NCI-H748 treated with DMSO at 0.1 percent for 48 hours (cell line): ENCODE data around the gene OSBPL2.

ENCODE experiments used
- DNase-seq: peaks from one replicate; lab custom pipeline; 2025; lab: John Stamatoyannopoulos, UW

The OSBPL2 gene

DNA sequence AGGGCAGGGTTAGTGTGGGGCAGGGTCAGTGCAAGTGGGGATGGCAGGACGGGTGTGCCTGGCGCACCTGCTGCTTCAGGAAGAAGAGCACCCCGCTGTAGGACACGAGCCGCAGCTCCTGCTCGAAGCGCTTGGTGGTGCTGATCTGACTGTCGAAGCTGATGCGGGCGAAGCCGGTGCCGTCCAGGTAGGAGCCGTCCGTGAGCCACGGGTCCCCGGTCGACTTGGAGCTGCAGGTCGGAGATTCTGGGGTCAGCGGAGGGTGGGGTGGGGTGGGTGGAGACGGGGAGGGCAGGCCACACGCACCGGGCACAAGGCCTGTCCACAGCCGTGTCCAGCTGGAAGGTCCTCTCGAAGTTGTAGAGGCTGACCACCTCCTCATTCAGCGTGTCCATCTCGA, 74.7 kb downstream of the OSBPL2 start:
- DNase-seq: no peak

DNA sequence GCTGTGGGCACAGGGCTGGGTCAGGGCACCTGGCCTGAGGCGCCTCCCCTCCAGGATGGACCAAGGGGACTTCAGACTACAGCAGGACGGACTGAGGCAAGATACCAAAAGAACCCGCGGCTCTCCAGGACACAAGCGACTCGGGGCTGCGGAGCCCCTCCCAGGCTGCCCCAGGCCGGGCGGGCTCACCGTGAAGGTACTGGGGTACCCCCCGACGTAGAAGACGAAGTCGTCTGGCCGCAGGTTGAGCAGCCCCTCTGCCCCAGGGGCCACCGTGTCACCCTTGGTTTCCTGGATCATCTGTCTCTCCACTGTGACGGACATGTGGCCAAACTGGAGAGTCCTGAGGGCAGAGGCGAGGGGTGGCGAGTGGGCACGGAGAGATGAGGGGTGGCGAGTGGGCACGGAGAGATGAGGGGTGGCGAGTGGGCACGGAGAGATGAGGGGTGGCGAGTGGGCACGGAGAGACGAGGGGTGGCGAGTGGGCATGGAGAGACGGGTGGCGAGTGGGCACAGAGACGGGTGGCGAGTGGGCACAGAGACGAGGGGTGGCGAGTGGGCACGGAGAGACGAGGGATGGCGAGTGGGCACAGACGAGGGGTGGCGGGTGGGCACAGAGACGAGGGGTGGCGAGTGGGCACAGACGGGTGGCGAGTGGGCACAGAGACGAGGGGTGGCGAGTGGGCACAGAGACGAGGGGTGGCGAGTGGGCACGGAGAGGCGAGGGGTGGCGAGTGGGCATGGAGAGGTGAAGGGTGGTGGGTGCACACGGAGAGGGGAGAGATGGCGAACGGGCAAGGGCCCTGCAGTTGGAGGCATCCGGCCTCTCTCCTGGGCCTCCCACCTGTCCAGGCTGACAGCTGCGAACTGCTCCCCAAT, 75.4 kb downstream of the OSBPL2 start:
- no peak for DNase-seq

DNA sequence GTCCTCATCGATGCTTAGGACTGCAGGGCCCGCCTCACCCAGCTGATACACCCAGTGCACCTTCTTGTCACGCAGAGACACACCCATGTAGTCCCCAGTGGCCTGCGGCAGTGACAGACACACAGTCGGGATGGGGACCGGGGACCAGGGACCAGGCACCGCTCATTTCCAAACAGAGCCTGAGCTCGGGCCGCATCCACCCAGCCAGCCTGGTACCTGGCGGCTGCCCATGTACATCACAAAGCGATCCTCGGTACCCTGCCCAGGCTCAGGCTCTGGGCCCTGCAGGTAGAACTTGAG, 76.0 kb downstream of the OSBPL2 start:
- DNase-seq: no peak

DNA sequence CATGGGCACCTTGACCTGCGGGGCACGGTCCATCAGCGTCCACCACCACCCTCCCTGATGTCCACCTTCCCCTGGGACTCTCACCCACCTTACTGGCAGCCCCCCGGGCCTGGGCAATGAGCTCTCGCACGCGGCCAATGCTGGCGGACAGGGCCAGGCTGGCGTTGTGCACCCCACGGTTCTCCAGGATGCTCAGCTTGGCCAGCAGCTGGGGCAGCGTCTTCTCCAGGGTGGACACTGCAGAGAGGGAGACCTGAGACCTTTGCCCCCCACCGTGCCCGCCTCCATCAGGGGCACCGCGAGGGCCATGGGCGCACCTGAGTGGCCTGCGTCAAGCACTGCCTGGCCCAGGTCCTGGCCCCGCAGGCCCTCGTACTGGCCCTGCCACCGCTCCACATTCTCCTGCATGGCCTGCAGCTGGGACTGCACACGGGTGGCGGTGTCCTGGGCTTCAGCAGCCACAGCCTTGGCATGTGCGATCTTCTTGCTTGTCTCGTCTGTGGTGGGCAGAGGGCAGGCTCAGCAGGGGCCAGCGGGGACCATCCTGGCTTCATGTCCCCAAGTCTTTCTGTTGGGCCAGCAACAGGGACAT, 76.5 kb downstream of the OSBPL2 start:
- no peak for DNase-seq

DNA sequence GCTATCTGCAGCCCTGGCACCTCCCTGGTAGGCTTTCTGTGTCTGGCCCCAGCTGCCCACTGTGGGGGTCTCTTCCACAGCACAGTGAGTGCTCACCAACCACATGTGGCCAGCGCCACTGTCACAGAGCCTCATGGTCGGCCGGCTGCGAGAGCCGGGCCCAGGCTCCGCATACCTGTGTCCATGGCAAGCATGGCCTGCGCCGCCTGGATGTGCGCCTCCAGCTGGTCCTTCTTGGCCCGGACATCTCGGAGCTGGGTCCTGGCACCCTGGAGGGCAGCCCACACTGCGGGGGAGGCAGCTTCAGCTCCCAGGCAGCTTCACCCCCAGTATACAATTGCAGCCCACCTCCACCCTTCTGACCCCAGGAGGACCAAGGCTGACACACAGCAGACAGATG, 77.5 kb downstream of the OSBPL2 start:
- DNase-seq: no peak

DNA sequence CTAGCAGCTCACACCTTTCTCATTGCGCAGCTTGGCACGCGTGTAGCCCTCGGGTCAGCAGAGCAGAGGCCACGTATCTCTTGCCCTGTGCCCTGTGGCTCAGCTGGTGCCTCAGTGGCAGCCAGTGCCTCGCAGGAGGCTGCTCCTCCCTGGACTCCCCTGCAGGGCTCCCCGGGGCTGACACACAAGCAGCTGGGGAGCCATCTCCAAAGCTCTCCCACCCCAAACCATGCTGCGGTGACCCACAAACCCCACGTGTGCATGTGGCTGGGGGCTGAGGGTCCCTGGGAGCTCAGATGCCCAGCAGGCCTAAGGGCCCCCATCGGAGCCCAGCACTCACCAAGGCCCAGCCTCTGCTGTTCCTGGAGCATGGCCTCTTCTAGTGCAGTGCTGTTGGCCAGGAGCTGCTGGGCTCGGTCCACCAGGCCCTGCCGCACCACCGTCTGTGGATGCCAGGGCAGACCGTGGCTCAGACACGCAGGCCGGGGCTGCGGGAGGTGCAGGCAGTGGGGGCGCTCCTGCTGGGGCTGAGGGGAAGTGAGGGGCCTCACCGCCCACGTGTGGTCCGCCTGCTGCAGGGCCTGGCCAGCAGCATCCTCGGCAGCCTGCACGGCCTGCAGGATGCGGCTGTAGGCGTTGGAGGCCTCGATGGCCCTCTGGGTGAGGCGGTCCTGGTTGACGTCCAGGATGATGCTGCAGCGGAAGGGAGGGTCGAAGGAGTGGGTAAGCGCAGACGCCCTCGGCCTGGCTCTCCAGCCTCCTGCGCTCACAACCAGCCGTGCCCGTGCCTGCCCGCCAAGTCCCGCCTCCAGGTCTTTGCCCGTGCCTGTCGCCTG, 78.2 kb downstream of the OSBPL2 start:
- DNase-seq: no peak

DNA sequence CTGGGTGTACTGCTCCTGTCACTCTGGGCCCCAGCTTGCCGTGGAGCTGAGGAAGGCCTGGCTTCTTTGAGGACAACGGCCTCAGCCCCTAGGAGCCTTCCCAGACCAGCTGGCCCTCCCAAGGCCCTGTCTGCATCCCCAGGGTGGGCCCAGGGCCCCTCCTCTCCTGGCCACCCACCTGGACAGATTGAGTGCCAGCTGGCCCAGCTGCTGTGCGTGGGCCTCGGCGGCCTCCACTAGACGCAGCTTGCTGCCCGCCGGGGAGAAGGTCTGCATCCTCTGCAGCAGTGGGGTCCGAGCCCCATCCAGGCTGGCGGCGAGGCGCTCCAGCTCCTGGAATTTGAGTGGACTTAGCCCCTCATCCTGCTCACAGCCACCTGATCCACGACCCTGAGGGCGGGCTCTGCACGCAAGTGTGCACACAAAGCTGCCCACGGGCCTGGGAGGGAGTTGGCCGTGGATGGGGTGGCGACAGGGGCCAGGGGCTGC, 78.9 kb downstream of the OSBPL2 start:
- DNase-seq: no peak

DNA sequence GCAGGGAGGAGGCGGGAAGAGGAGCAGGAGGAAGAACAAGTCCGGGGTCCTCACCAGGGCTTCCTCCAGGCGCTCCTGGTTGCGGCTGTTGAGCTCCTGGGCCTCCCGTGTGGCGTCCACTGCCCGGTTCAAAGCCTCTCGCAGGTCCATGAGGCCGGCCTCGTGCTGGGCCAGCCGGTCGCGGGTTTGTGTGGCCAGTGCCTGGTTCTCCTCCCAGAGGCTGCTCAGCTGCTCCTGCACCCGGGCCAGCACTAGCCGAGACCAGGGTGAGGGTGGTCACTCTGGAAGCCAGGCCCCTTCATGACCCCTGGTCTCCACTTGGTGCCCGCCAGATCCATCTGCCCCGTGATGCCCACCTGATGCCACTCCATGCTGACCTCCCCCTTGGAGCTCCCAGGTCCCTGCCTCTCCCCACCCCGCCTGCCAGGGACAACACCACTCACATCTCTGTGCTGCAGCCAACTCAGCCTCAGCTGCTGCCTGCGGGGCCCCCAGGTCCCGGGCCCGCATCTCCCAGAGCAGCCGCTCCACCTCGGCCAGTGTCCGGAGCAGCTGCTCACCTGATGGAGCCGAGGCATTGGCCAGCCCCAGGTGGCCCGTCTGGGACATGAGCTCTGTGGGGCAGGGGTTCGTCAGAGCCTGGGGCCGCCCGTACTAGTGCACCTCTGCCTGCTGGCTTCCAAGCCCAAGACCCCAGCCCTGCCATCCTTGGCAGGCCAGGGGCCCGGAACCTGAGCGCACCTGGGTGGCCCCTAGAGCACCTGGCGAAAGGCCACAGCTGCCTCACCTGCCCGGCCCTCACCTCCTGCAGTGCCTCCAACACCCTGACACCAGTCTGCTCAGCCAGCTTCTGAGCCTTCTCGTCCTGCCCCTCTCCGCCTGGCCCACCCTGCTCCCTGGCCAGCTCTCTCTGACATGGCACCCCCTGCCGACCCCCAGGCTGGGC, 80.4 kb downstream of the OSBPL2 start:
- no peak for DNase-seq

DNA sequence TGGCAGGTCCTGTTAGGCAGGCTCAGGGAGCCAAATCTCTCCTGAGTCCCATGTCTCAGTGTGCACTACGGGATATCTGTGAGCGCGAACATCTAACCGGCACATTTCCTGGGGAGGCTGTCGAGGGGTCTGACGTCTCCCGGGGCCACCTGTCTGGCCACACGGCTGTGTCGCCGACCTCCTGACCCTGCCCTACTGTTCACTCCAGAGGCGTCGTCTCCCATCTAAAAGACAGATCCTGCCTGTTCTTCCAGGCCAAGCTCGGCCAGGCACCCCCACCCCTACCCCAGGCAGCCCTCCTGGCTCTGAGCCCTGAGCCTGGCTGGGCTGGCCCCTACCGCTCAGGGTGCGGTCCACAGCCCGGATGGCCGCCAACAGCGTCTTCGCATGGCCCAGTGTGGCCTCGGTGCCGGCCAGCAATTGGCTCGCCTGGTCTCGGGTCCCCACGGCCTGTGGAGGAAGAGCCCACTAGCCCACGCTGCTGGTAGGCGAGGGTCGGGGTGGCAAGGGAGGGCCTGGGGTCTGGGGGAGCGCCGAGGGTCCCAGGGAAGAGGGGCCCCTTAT, 81.1 kb downstream of the OSBPL2 start:
- no peak for DNase-seq

DNA sequence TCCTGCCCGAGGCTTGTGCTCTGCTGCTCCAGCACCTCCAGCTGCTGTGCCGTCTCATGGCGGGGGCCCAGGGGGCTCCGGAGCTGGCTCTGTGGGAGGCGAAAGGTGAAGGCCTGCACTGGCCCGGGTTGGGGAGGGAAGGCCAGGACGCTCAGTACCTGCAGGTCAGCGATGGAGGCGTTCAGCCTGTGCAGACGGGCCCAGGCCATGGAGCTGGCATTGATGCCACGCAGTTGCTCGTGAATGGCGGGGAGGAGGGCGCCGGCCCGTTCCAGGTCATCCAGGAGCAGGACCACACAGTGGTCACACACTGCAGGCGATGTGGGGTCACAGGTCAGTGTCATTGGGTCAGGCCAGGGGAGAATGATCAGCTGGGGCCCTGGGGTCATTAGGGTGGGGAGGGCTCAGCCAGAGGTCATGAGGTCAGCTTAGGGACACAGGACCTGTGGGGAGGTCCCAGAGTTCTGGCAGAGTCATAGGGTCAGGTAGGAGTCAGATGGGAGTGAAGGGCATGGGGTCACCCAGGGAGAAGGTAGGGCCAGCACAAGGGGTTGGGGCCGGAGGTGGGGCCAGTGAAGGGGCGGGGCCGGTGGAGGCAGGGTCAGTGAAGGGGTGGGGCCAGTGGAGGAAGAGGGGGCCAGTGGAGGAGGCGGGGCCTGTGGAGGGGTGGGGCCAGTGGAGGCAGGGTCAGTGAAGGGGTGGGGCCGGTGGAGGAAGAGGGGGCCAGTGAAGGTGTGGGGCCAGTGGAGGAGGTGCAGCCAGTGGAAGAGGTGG, 82.4 kb downstream of the OSBPL2 start:
- no peak for DNase-seq

DNA sequence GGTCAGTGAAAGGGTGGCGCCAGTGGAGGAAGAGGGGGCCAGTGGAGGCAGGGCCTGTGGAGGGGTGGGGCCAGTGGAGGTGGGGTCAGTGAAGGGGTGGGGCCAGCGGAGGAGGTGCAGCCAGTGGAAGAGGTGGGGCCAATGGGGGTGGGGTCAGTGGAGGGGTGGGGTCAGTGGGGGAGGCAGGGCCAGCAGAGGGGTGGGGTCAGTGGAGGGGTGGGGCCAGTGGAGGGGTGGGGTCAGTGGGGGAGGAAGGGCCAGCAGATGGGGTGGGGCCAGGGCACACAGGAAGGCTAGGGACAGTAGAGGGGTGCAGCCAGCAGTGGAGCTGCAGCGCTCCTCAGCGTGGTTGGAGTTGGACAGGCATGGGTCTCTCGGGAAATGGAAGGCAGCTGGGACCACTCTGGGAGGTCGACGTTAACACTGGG, 83.2 kb downstream of the OSBPL2 start:
- no peak for DNase-seq

DNA sequence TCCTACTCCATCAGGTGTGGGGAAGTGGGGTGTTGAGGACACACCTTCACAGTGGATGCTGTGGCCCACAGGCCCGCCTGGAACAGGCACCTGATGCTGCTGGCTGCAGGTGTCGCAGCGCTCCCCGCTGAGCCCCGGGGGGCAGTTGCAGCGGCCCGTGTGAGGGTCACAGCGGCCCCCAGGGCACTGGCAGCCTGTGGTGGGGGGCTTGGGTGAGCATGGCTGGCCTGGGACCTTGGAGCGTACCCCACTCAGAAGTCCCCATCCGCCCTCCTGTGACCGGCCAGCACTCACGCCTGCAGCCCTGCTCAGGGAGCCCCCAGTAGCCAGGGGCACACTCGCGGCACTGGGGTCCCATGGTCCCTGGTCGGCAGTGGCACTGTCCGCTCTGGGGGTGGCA, 83.7 kb downstream of the OSBPL2 start:
- DNase-seq: no peak

DNA sequence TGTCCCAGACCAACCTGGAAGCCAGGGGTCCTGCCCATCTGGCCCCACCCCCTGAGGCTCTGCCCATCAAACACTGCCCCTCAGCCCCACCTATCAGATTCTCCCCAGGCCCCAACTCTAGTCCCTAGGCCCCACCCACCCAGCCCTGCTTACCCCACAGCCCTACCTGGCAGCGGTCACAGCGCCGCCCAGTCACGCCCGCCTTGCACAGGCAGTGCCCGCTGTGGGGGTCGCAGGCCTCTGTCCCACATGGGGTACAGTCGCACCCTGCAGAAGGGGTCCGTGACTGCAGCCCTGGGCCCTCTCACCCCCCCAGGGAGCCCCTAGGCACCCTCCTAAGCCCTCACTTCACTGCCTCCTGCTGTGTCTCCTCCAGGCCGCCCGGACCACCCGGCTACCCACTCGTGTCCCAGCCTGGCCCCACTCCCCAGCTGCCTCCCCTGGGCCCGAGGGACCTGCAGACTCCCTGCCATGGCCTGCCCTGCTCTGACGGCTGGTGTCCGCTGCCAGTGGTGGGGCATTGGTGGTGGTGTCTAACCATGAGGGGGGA, 84.2 kb downstream of the OSBPL2 start:
- no peak for DNase-seq

DNA sequence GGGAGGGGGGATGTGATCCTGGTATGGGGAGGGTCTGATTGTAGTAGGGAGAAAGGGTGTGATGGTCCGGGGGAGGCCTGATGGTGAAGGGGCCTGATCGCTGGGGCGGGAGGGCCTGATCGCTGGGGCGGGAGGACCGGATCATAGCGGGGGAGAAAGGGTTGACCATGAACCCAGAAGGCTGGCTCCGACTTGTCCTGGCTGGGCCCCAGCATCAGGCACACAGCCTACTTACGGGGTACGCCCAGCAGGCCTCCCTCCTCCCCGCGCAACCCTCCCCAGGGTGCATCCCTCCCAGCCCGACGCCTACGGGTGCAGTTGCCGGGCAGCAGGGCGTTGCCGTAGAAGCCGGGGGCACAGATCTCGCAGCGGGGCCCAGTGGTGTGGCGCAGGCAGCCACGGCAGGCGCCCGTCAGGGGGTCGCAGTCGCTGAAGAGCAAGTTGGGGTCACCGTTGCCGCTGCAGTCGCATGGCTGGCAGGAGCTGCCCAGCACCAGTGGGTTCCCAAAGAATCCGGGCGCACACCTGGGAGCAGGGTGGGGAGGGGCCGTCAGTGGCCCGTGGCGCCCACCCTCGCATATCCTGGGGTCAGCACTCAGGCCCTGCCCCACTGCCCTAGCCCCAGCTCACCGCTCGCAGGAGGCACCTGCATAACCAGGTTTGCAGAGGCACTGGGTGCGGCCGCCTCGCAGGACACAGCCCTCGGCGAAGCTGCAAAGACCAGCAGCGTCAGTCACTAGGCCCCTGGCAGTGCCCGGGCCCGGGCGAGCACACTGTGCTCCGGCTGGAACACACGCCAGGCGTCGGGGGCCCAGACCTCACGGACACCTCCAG, 85.0 kb downstream of the OSBPL2 start:
- DNase-seq: no peak

DNA sequence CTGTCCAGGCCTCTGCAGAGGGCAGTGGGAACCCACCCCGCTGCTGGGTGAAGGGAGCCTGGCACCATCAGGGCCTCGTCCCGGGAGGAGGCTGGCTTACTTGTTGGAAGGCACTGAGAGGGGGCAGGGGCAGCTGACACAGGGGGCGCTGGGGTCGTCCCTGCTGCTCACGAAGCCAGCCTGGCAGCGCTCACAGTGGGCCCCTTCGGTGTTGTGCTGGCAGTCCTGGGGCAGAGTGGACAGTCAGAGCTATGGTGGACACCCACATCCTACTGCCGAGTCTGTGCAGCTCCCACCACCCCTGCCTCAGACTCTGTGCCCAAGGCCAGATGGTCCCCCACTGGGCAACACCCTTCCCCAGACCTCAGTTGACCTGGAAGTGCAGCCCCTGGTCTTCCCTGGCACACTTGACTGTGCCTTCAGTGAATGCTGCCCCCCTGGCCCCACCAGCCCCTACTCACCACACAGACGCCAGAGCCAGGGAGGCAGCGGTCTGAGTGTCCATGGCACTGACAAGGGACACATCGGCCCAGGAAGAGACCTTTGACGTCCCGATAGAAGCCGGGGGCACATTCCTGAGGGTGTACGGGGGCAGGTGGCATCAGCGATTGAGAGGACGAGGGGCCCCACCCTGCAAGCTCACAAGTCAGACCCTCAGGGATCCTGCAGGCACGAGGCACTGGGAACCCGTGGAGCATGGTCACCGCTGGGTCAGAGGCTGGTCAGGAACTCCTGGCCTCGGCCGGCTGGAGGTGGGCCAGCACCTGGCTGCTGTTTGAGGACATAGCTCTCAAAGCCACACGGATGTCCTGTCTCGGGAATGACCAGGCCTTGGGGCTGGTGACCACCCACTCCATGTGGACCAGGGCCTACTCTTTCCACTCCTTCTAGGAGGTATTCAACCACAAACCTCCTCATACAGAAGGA, 85.9 kb downstream of the OSBPL2 start:
- DNase-seq: no peak

DNA sequence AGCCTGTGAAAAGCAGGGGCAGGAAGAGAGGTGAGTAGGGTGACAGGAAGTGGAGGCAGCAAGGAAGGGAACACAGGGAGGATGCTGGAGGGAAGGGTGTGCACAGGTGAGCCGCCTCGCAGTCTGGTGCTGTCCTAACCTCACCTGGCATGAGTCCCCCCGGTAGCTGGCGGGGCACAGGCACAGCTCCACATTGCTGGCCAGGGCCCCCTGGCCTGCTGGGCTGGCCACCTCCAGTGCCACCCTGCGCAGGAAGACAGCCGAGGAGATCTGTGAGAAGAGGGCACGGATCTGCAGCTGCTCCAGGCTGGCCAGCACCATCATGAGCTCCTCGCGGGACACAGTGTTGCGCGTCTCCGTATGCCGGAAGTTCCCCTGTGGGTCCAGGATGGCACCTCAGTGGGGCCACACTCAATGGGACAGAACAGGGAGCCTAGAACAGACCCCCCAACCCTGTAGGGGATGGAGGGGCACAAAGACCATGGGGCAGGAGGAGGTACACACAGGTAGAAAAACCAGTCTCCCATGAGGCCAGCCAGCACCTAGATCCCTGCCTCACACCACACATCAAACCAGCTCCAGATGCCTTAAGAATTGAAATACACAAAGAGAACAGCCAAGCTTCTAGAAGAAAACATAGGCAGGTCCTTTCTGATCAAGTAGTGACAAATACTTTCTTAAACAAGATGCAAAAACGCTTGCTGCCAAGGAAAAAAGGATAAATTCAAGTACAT, 87.0 kb downstream of the OSBPL2 start:
- no peak for DNase-seq

DNA sequence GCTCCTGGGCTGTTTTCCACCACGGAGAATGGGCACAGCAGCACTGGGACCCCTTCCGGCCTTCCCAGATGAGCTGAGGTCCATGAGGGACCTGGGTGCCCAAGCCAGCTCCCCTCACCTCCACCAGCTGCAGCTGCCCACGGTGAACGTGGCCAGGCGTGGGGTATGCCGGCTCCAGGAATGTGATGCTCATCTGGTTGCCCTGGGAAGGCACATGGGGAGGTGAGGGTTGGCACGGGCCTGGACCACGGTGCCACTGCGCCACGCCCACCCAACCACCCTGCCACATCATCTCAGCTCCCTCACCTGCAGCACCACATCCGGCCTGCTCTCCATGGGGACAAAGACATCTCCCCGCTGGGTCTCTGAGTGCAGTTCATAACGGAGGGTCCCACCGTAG, 88.2 kb downstream of the OSBPL2 start:
- no peak for DNase-seq
